HT1080 (cell line): ENCODE measurements around the gene SHOC2. TPM values are rescaled to one million over a fixed set of nuclear protein-coding genes. Genes with fewer than 3 reads are reported as not detected.
"Not testable (repeated sequence)": the region's sequence is repeated elsewhere in the genome, so short reads cannot be mapped to it uniquely, and the experiment has no call there.

Experiments
- DNase-seq: peaks from one replicate; pipeline ENCODE4 v3.0.0-alpha.2; 2015; ENCODE audit warnings: low read depth
- total RNA-seq: library from RNA; depleted of rRNA; stranded (reverse); fragments of >200 nt; shearing (Covaris generic); gene quantifications from 2 replicates; pipeline ENCODE4 v1.2.3, GENCODE V29; 2014

SHOC2 gene
- total RNA-seq, 1 experiment from 2014 or later: 24.7 TPM

GRCh38 chr10:110901954-110902819, 17.2 kb upstream of the SHOC2 start:
- DNase-seq: peak; percentile 61

DNA sequence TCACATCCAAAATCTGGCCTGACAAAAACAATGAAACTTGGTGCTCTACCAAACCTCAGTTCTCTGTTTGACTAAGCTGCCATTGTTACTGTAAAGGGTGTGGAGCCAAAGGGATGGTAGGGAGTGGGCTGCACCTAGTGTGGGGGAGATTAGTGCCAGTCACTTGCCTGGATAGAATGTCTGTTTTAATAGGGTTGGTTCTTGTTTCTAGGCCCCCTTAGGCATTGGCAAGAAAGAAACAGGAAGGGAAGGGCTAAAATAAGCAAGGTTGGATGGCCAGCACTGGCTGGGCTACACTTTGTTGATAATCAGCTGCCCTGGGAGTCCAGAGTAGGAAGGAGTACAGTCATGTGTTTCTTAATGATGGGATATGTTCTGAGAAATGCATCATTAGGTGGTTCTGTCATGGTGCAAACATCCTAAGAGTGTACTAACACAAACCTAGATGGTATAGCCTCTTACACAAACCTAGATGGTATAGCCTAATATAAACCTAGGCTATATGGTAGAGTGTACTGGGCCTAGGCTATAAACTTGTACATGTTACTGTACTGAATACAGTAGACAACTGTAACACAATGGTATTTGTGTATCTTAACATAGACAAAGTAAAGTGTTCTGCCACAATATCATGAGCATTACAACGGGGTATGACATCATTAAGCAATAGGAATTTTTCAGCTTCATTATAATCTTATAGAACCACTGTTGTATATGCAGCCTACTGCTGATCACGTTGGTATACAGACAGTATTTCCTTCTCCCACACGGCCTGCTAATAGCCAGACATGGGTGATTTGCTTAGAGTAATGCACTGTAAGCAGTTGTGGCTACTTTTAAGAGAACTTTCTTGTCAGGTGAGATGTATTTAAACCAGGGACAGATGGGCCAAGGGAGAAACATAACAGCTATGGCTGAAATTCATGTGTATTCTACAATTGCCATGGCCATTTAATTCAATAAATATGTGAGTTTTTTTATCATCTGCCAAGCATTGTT, 15.8 kb upstream of the SHOC2 start:
- DNase-seq: no peak

- no peak for DNase-seq
Observed at GRCh38 chr10:110910138-110910537, 9.3 kb upstream of the SHOC2 start.

DNA sequence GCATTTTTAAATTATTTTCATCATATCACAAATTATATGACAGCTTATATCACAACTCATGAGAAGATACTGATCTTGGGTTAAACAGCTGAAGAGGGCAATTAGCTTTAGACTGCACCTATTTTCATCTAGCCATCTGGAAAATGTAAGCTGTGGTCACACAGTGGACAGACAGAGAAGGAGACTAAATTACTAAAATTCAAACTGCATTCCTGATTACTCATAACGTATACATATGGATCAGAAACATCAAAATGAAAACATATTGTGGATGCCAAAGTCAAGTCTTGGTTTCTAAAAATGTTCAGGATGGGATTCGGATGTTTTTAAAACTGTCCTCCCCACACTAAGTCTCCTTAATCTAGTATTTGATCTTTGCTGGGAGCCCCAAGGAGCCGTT, 7.0 kb upstream of the SHOC2 start:
- DNase-seq: peak; percentile 40

- no peak for DNase-seq
Observed at GRCh38 chr10:110914431-110914830, 5.0 kb upstream of the SHOC2 start.

GRCh38 chr10:110915035-110915434, 4.4 kb upstream of the SHOC2 start:
- DNase-seq: no peak

DNA sequence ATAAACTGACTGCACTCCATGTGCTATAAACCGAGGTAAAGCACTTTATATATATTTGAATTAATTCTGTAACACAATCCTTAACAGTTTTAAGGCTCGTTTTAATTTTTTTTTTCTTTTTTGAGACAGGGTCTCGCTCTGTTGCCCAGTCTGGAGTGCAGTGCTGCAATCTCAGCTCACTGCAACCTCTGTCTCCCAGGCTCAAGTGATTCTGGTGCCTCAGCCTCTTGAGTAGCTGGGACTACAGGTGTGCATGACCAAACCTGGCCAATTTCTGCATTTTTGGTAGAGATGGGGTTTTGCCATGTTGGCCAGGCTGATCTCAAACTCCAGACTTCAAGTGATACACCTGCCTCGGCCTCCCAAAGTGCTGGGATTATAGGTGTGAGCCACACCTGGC, 3.8 kb upstream of the SHOC2 start:
- DNase-seq: not testable (repeated sequence)

GRCh38 chr10:110916554-110917346, 2.7 kb upstream of the SHOC2 start:
- no peak for DNase-seq

DNA sequence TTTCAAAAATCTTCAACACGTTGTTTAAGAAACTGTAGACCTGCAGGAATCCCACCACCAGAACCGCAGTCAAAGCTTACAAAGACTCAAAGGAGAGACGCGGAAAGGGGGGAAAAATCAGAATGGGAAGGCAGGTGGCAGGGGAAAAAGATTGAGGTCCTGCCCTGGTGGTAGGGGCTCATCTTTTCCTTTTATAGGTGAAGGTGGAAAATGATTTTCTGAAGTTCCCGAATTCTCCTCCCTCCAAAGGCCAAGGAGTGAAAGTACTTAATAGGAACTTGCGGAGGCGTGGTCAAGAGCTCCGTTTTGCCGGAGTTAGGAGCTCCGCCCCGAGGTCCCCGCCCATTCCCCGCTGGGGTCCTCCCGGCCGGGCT, 1.1 kb upstream of the SHOC2 start:
- DNase-seq: peak; percentile 96

DNA sequence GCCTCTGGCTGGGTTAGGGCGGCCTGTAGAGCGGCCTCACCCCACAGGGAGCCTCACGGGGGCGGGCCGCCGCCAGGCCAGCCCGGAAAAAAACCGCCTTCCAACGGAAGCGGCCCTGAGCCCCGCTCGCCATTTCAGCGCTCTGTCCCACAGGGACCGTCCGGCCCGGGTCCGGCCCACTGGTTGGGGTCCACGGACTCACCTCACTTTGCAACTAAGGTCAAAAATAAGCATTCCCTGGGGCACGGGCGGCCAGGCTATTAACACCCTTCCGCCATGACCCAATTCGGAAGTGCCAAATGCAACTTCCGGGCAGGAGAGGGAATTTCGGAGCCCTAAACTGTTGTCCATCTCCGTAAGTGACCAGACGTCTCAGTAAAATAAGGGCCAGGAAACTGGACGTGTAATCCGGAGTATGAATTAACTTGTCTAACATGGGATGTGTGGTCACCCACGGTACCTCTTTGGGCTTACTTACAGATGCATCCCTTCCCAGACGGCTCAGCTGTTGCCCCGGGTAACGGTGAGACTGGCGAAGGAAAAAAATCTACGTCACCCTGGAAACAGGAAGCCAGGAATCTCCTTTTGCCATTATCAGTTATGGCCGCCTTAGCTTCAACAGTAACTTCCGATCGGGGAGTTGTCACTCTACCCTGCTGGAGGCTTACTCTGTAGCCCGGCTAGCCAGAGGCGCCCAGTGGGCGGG, 608 bp upstream of the SHOC2 start, which contains the start of gene BBIP1:
Gene BBIP1 (minus strand): TSS at position 538 of the 706 bp plus-strand sequence. CDS start 1,023 bp downstream, outside the sequence.
- DNase-seq: peak; percentile 100

DNA sequence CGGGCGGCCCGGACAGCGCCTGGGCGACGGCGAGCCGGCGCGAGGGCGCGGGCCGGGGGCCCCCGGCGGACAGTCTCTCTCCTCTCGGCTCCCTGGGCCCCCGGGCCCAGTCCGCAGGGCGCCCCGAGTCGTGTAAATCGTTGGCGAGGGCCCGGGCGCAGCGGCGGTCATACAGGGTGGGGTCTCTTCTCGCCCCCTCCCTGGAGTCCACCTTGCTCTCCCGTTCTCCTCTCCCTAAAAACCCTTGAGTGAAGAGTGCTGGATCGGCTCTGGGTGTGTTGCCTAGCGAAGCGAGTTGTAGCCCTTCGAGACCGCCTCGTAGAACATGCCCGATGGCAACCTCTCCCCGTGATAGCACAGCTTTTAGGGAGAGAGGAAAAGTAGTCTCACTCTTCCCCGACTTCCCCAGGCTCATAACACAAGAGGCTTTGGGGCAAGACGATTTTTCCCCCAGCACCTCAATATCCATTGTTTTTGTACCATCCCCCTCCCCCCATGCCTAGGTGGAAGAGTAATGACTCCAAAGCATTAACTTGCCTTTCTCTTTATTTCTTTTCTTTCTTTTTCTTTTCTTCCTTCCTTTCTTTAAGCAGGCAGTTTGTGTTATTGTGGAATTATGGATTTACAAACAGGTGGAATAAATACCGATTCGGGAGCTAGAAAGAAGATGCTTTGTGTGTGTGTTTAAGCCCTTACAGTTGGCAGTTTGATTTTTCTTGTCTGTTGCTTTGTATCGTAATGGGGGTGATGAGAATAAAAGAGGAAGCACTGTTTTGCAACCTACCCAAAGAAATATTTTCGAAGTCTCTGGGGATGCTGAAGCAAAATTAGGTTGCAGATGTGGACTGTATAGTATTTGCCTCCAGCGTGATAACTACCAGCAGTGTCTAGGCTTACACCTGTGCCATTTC, 822 bp downstream of the SHOC2 start:
- peak; percentile 40 for DNase-seq

- DNase-seq: no peak
Observed at GRCh38 chr10:110923856-110924493, 4.6 kb downstream of the SHOC2 start.

GRCh38 chr10:110927461-110927860, 8.1 kb downstream of the SHOC2 start:
- no peak for DNase-seq

DNA sequence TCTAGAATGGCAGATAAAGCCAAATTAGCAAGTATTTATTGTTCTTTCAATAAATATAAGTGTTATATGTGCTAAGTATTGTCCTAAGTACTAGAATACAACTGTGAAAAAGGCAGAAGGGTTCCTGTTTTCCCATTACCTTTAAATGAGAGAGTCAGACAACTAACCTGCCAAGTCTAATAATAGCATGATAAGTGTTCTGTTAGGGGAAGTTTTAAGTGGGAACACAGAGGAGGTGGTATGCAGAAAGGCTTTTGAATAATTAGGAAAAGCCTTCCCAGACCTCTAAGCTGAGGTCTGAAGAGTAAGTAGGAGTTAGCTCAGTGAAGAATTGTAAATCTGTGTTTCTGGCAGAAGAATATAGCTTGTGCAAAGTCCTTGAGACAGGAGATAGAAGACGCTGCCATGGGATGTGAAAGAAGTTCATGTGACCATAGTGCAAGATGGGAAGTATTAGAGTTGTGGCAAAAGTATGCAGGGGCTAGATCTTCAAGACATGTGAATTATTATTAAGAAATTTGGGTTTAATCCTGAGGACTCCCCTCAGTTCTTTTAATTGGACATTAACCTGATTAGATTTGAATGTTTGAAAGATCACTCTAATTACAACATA, 12.5 kb downstream of the SHOC2 start:
- no peak for DNase-seq

- no peak for DNase-seq
Observed at GRCh38 chr10:110932505-110933180, 13.2 kb downstream of the SHOC2 start.

- DNase-seq: no peak
Observed at GRCh38 chr10:110936757-110937156, 17.4 kb downstream of the SHOC2 start.

DNA sequence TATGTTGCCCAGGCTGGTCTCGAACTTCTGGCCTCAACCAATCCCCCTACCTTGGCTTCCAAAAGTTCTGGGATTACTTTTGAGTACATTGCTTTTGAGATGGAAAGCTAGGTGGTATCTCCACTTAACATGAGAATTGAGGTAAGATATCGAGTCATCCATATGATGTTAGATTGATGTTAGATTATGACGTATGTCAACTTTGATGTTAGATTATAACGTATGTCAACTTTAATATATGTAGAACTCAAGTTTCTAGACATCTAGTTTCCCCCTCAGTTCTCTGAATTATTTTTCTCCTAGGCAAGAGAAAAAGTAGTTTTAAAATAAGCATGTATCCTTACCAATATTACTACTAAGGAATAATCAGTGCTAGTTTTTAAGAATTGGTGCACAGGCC, 20.0 kb downstream of the SHOC2 start:
- no peak for DNase-seq
